HG02623 (cell line): ENCODE measurements around the gene SMAD7.

ENCODE experiments used
- ATAC-seq: cut with Tn5 transposase; IDR thresholded peaks from one replicate; pipeline ENCODE4 v1.9.1; 2021; ENCODE audit warnings: moderate library complexity; ENCODE audit not compliant: unreplicated experiment

The SMAD7 gene

DNA sequence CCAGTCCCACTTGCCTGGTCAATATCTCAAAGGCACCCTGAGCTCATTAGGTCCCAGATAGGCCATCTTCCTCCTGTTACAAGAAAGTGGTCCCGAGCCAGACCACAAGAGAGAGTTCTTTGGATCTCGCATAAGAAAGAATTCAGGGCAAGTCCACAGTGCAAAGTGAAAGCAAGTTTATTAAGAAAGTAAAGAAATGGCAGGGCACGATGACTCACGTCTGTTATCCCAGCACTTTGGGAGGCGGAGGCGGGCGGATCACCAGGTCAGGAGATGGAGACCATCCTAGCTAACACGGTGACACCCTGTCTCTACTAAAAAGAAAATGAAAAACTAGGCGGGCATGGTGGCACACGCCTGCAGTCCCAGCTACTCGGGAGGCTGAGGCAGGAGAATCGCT is 10.8 kb upstream of the SMAD7 start:
- no peak for ATAC-seq

DNA sequence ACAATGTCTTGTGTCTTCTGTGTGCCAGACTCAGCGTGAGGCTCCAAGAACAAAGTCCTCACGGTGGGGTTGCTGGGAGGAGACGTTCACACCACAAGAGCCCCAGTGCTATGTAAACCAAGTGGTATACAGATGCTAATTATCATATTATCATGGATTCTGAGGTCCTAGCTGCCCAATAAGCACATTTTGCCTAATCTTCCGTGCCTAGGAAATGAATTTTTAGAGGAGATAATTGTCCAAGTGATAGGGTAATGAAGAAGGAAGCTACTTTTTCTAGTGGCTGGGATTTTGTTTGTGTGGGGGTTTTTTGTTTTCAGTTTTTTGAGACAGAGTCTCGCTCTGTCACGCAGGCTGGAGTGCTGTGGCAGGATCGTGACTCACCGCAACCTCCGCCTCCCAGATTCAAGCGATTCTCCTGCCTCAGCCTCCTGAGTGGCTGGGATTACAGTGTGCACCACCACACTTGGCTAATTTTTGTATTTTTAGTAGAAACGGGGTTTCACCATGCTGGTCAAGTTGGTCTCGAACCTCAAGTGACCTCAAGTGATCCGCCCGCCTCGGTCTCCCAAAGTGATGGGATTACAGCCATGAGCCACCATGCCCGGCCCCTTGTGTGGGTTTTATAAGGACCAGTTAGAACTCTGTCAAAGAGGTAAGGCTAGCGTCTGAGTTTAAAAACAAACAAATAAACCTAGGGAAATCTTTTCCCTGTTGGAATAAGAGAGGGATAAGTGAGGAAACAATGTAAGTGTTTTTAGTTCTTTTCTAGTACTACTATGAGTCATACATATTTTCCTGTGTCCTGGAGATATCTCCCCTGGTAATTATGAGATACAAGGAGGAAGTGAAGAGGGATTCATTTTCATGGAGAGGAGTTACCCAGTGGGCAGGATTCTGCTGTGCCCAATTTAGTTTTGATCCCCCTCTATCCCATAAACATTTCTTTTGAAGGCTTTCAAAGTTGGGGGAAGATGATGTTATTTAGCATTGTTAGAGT is 9.5 kb upstream of the SMAD7 start:
- no peak for ATAC-seq

DNA sequence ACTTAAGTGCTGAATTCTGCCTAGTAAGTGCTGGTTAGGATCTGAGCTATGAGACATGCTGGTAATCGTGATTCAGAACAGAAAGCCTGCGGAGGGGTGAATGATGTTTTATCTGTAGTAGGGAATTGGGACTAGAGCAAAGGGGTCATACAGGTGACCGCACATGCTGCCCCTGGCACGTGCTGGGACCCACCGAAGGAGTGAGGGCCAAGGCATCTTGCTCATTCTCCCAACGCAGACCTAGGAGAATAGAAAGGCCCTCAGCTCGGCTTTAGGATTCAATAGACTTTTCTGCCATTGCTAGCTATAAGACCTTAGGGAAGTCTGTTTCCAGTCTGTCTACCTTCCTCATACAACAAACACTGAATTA is 8.8 kb upstream of the SMAD7 start:
- no peak for ATAC-seq

DNA sequence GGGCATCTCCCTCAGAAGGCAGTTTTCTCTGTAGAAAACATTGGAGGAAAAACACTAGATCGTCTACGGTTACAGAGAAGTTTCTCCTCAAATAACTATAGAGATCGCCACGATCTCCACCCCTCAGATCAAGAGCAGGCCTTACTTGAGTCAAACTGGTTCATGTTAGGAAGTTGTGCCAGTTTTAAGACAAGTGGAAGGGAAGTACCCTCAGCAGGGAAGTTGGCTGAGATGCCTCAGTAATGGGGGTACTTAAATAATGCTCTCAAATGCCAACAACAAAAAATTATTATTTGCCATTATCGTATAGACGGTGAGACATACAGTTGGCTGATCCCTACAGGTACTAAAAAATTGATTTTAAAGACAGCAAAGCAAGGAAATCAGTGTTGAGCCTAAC is 8.2 kb upstream of the SMAD7 start:
- ATAC-seq, result no peak

DNA sequence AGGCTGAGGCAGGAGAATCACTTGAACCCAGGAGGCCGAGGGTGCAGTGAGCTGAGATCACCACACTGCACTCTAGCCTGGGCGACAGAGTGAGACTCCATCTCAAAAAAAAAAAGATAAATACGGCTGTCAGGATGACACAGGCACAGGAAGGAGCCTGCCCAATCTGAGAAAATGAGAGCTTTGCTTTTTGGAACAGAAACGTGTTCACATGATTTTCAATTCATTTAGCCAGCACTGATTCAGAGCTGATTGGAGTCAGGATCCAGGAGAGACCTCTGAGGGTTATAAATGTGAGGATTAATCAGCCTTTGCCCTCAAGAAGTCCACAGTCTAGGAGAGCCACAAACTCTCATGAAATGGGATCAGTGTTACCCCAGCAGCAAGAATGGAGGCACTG is 6.9 kb upstream of the SMAD7 start:
- ATAC-seq, result no peak

DNA sequence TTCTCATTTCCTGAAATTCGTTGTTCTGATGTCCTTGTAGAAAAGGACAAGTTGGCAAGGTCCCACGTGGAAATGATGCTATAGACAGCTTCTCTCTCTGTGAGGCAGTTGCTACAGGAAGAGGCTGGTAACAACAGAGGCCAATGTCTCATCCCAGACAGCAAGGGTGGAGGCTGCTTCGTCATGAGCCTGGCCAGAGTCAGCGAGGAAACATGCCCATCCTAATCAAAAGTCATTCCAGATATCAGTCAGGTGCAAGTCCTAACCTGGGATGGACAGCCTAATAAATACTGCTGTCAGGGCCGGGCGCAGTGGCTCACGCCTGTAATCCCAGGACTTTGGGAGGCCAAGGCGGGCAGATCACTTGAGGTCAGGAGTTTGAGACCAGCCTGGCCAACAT is 6.4 kb upstream of the SMAD7 start:
- ATAC-seq, result no peak

DNA sequence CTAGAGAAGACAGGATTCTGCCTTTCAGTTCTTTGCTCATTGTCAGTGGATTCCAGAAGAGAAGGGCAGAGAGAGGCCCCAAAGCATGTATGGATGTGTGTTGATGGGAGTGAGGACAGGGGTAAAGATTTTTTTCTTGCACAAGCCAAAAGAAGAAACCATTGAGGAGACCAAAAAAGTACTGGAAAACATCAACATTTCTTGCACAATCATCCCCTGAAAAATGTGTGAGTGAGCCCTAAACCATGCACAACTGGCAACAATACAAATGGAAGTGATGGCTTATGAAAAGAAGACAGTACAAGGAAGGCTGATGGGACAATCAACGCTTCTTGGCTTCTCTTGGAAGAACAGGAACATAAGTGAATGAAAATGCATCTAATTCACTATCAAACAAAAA is 5.6 kb upstream of the SMAD7 start:
- no peak for ATAC-seq

DNA sequence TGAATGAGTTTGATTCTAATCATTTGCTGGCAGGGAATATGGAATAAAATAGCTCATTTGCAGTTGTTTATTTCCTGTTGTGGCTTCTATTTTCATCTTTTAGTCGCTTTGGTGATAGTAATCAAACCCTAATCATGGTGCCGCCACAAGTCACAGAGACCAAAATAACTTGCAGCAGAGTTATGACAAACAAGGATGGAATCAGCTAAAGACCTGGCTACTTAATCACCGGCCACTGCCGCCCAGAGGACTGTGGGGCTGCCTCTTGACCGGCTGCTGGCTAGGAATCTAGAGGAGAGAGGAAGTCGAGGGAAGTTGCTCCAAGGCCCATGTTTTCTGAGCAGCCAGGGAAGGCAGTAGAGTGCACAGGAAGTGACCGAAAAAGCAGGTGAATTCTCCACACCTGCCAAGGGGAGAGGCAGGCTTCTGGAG is 5.1 kb upstream of the SMAD7 start:
- no peak for ATAC-seq

DNA sequence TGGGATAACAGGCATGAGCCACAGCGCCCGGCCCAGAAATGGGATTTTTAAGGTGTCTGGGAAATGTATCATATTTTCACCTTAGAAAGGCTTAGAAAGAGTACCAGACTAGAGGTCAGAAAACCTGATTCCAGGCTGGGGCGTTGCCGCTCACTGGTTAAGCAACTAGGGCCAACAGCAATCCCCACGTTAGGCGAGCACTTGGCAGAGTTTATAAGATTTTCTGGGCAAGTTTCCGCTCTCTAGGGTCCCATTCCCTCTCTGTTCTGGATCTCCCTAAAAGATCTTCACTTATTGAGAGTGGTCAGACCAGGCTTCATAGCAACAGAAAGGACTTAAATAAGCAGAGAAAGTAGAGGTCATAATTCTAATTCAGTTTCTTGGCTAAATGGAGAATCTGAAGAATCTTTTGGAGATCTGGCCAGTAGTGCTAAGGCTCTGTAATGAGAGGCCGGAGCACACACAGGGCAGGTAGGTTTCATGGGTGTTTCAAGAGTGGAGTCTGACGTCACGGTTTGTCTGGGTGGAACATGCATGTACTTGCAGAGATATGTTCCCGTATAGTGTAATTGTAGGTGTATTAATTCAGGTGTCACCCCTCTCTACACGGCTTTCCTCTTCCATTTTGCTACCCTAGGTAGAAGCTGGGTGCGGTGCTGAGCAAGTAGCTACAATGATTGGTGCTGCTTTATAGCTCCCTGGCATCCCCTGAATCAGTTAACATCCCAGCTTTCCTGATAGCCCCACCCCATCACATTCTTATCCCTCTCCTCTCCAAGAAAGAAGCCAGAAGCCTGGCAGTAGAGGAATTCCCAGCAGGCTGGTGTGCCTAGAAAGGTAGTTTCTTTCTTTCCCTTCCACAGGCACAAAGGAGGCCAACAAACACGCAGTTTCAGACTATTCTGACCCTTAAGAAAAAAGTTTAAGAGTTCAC is 4.4 kb upstream of the SMAD7 start:
- no peak for ATAC-seq

DNA sequence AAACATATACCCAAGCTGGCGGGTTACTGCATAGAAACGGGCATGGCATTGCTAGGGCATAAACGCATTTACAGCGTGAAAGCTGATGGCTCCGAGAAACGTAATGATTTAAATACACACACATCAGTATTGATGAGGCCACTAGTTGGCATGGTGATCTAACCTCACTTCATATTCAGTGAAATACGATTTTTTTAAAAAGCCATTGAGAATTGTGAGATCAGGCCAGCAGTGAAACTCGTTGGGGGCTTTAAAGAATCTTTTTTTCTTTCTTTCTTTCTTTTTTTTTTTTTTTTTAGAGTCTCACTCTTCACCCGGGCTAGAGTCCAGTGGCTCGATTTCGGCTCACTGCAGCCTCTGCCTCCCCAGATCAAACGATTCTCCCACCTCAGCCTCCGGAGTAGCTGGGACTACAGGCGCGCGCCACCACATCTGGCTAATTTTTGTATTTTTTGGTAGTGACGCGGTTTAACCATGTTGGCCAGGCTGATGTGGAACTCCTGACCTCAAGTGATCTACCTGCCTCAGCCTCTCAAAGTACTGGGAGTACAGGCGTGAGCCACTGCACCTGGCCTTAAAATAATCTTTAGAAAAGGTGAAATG is 2.4 kb upstream of the SMAD7 start:
- ATAC-seq, result no peak

DNA sequence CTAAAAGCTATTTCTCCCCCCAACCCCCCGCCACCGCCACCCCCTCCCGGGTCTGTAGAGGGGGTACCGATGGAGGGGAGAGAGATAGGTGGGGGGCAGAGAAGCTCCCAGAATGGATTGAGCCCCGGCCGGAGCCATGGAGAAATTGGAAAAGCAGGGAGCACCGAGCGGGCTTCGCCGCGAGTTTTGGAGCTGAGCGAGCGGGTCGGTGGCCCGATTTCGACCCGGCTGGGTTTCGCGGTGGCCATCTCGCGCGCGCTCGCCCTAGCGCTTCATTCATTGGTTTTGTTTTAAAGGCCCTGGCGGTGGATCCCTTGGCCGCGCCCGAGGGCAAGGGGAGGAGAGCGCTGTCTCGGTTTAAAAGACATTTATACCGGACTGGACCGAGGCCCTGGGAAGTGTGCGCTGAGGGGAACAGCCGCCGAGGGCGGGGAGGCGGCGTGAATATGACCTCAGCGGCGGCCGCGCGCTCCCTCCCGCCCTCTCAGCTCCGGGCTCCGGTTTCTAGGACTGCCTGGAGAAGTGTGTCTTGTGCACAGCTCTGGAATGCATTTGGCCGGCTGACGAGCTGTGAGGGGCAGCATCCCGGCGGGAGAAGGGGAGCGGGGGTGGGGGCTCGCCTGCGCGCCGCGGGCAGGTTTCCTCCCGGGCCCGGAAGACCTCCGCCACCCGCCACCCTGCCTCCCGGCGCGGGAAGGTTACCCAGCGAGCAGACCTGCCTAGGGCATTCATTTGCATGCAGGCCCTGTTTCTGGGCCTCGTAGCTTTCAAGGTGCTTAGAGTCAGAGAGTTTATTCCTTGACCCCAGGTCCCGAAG is 1.7 kb upstream of the SMAD7 start:
- peak; percentile 27 for ATAC-seq

DNA sequence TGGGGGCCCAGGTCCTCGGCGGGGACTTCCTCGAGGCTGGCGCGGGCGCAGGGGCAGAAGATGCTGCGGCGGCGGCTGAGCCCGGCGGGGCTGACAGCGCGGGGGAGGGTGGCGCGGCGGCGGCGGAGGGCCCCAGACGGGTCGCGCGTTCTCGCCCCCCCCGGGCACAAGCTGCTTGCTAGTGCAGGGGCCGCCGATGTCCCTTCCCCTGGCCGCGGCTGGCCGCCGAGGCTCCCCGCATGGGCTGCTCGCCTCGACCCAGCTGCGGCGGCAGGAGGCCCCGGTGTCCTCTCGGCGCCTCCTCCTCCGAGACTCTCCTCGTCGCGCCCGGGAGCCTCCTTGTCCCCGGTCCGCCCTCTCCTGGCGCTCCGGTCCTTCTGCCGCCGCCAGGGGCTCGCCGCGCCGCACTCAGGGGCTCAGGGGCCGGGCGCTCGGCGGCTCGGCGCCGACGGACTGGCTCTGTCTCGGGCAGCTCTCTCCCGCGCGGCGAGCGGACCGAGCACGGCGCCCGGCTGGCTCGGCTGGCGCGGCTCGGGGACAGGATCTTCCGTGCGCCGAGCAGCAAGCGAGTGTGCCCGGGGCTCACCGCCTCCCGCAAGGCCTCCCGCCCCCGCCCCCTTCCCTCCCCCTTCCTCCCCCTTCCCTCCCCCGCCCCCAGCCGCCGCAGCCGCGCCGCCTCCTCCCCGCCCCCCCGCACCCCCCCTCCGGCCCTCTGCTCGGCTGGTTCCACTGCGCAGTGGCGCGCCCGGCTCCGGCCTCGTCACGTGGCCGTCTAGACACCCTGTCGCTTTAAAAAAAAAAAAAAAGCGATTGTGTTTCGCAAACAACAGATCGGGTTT is 902 bp upstream of the SMAD7 start:
- peak; percentile 33 for ATAC-seq

DNA sequence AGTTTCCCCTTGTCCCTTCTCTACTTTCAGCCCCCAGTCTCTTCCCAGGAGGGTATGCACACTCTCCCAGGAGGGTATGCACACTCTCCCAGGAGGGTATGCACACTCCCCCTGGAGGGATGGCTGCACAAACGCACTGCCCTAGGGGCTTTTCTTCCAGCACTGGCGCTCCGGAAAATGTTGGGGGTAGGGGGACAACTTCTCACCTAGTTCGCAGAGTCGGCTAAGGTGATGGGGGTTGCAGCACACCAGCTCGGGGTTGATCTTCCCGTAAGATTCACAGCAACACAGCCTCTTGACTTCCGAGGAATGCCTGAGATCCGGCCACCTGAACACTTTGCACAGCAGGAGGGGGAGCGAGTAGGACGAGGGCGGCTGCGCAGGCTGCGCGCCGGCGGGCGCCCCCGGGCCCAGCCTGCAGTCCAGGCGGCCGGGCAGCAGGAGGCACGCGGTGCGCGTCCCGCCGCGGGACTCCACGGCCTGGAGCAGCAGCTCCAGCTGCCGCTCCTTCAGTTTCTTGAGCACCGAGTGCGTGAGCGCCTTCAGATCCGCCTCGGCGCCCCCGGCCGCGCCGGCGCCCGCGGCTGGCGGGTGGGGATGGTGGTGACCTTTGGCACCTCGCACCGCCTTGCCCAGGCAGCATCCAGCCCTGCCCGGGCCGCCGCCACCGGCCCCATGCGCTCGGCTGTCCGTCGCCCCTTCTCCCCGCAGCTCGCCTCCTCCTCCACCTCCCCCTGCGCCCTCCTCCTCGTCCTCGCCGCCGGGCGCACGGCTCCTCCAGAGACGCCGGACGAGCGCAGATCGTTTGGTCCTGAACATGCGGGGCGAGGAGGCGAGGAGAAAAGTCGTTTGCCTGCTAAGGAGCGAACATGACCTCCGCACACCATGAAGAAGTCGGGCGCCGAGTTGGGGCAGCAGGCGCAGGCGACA is 894 bp downstream of the SMAD7 start:
- no peak for ATAC-seq

DNA sequence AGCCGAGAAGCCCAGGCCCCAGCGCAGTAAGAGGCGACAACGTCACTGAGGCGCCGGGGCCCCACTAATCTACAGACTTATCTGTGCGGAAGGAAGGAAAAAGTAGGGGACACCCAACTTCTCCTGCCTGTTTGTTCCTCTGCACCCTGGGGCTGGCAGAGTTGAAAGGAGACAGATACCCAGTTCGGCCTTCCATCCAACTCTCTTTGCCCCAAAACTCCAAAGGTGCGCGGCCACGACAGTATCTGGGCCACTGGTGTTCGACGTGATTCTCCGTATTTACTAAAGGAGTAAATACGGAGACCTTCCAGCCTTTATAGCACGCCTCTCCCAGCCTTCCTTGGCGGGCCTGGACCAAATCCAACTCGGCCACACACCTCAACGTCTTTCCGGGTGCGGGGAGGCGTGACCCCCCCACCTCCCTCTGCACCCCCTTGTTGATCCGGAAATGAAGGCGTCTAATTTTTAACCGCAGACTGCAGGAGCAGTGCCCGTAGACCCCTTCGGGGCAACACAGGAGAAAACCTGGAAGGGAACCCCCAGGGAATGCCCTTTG is 1.6 kb downstream of the SMAD7 start:
- no peak for ATAC-seq

DNA sequence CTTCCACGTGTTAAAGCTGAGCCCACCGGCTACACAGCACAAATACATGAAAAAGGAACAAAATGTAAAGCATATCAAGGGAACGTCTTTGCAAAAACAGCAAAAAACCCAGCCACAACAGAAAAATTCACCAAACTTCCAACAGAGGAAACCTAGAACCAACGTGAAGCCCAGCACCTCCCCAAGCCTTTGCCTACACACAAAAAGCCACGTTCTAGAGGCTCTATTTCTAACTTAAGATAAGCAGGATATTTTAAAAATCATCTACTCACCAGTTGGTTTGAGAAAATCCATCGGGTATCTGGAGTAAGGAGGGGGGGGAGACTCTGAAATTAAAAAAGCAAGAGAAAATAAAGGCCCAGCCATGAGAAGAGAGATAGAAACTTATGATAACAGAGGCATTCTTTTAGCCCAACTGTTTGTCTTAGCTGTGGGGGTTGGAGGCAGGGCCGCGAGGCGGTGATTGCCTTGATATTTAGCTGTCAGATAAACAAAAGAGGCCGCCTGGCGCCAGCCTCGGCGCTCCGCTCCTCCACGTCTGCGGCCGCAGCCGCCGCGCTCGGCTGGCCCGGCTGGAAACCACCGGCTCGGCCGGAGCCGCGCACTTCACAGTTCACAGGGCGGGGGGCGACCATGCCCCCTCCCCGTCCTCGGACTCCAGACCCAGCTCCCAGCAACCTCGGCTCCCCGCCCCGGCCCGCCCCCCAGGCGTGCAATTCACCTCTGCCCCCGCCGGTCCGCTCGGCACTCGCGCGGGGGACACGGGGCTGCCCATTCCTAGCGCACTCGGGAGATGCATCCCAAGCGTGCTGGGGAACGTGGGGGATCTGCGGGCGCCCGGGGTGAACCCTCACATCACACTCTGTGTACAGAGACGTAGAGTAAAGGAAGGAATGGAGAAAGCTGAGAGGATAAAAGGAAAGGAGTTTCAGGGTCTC is 2.4 kb downstream of the SMAD7 start:
- ATAC-seq, result no peak

DNA sequence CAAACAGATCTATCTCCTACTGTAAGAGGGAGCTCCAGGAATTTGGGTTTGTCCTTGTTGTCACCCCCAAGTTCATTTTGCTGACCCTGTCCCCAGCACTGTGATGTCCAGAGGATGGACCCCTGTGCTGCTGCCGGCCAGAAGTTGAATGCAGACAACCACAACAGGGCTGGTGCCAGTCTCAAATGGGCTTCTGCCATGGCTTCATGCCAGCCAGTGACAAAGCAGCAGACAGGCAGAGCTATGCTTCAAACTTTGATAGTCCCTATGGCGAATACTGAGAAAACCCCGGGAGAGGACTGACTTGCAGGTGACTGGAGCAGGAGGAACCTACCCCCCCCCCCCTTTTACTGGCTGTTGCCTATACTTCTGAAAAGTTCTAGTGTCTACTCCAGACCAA is 3.2 kb downstream of the SMAD7 start:
- ATAC-seq, result no peak

DNA sequence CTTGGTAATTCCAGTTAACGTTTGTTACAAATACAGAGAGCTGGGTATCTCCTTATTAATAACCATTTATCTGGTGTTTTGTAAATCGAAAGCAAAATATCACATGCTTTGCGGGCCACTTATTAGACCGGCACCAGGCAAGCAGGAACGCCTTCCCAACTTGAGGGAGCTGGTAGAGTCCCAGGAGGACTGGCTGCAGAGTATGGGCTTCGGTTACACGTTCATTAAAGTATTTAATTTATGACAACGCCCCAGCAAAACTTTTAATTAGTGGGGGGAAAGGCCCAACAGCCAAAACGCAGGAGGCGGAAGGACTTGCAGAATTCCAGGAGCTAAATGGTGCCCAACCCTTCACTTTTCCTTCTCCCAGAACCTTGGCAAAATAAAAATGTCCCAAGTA is 3.7 kb downstream of the SMAD7 start:
- no peak for ATAC-seq
